Mesendoderm (in vitro differentiated cells): ENCODE measurements around the gene ARHGAP5.
"Not testable (repeated sequence)": the region's sequence is repeated elsewhere in the genome, so short reads cannot be mapped to it uniquely, and the experiment has no call there.

Source experiments
- DNase-seq: peaks from one replicate; pipeline ENCODE4 v3.0.0; 2013
- H2AK5ac ChIP-seq: 2 replicates; pipeline ENCODE4 v1.6.1; 2013; ENCODE audit warnings: low read length, inconsistent platforms
- H2BK120ac ChIP-seq: 2 replicates; pipeline ENCODE4 v1.6.1; 2013; ENCODE audit warnings: low read depth, mild to moderate bottlenecking, low read length, moderate library complexity, mixed read lengths
- H2BK15ac ChIP-seq: replicated peaks from 2 replicates; pipeline ENCODE4 v1.6.1; 2013; ENCODE audit warnings: low read depth, mild to moderate bottlenecking, moderate library complexity
- H2BK5ac ChIP-seq: 2 replicates; pipeline ENCODE4 v1.6.1; 2013; ENCODE audit warnings: low read length, inconsistent platforms
- H3K18ac ChIP-seq: 2 replicates; pipeline ENCODE4 v1.6.1; 2013; ENCODE audit warnings: mild to moderate bottlenecking, low read length, mixed read lengths
- H3K23ac ChIP-seq: one replicate; pipeline ENCODE4 v1.6.1; 2013; ENCODE audit warnings: low read length
- H3K27ac ChIP-seq: 2 replicates; pipeline ENCODE4 v1.5.1; 2013; ENCODE audit warnings: low read depth, mild to moderate bottlenecking, inconsistent platforms, low read length, moderate library complexity
- H3K27me3 ChIP-seq: 2 replicates; pipeline ENCODE4 v1.6.1; 2013; ENCODE audit warnings: low read length, control low read depth, mild to moderate bottlenecking, inconsistent platforms; ENCODE audit not compliant: insufficient read depth, poor library complexity
- H3K36me3 ChIP-seq: 2 replicates; pipeline ENCODE4 v1.6.1; 2013; ENCODE audit warnings: low read length, inconsistent platforms; ENCODE audit not compliant: control insufficient read depth, insufficient read depth
- H3K4ac ChIP-seq: one replicate; pipeline ENCODE4 v1.6.1; 2013; ENCODE audit warnings: low read depth, mild to moderate bottlenecking, low read length, moderate library complexity
- H3K4me1 ChIP-seq: 2 replicates; pipeline ENCODE4 v1.6.1; 2013; ENCODE audit warnings: low read depth, low read length, inconsistent platforms; ENCODE audit not compliant: control insufficient read depth
- H3K4me2 ChIP-seq: 2 replicates; pipeline ENCODE4 v1.6.1; 2013; ENCODE audit warnings: low read length
- H3K4me3 ChIP-seq: 2 replicates; pipeline ENCODE4 v1.5.1; 2013; ENCODE audit warnings: mild to moderate bottlenecking, low read length
- H3K56ac ChIP-seq: one replicate; pipeline ENCODE4 v1.6.1; 2013; ENCODE audit warnings: low read length
- H3K79me1 ChIP-seq: 2 replicates; pipeline ENCODE4 v1.6.1; 2013; ENCODE audit warnings: low read length, inconsistent platforms
- H3K79me2 ChIP-seq: 2 replicates; pipeline ENCODE4 v1.6.1; 2013; ENCODE audit warnings: mild to moderate bottlenecking, low read length; ENCODE audit not compliant: control insufficient read depth, insufficient read depth
- H3K9ac ChIP-seq: 2 replicates; pipeline ENCODE4 v1.6.1; 2013; ENCODE audit warnings: low read length, inconsistent platforms
- H4K5ac ChIP-seq: one replicate; pipeline ENCODE4 v1.6.1; 2013; ENCODE audit warnings: low read length
- H4K8ac ChIP-seq: one replicate; pipeline ENCODE4 v1.6.1; 2013; ENCODE audit warnings: low read depth, mild to moderate bottlenecking, control low read depth, low read length, moderate library complexity
- WGBS: extraction: QIAGEN DNeasy Blood & Tissue Kit; methylation state at CpG from one replicate; pipeline ENCODE4 v1.1.7; 2013; ENCODE audit warnings: low lambda C conversion rate, missing lambda C conversion rate; ENCODE audit not compliant: insufficient coverage; ENCODE audit errors: extremely low coverage; 5-methylcytosine and 5-hydroxymethylcytosine counted together

Gene ARHGAP5

DNA sequence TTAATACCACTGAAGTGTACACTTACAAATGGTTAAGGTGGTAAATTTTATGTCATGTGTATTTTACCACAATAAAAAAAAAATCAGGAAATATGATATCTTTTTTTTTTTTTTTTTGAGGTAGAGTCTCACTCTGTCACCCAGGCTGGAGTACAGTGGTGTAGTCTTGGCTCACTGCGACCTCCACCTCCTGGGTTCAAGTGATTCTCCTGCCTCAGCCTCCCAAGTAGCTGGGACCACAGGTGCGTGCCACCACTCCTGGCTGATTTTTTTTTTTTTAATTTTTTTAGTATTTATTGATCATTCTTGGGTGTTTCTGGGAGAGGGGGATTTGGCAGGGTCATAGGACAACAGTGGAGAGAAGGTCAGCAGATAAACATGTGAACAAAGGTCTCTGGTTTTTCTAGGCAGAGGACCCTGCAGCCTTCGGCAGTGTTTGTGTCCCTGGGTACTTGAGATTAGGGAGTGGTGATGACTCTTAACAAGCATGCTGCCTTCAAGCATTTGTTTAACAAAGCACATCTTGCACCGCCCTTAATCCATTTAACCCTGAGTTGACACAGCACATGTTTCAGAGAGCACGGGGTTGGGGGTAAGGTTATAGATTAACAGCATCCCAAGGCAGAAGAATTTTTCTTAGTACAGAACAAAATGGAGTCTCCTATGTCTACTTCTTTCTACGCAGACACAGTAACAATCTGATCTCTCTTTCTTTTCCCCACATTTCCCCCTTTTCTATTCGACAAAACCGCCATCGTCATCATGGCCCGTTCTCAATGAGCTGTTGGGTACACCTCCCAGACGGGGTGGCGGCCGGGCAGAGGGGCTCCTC is 50.0 kb downstream of the ARHGAP5 start:
- not testable (repeated sequence) for H3K36me3 ChIP-seq, H2AK5ac ChIP-seq, H3K4me1 ChIP-seq, H3K27ac ChIP-seq, H3K4ac ChIP-seq, H3K9ac ChIP-seq, H3K27me3 ChIP-seq, H3K23ac ChIP-seq, H4K5ac ChIP-seq, H3K4me3 ChIP-seq, DNase-seq, H2BK15ac ChIP-seq, H2BK120ac ChIP-seq, H3K79me1 ChIP-seq, H4K8ac ChIP-seq, H3K56ac ChIP-seq, H3K18ac ChIP-seq, H3K79me2 ChIP-seq, H3K4me2 ChIP-seq, H2BK5ac ChIP-seq
- no CpG with 5 or more reads among the region's 13 CpGs for WGBS

DNA sequence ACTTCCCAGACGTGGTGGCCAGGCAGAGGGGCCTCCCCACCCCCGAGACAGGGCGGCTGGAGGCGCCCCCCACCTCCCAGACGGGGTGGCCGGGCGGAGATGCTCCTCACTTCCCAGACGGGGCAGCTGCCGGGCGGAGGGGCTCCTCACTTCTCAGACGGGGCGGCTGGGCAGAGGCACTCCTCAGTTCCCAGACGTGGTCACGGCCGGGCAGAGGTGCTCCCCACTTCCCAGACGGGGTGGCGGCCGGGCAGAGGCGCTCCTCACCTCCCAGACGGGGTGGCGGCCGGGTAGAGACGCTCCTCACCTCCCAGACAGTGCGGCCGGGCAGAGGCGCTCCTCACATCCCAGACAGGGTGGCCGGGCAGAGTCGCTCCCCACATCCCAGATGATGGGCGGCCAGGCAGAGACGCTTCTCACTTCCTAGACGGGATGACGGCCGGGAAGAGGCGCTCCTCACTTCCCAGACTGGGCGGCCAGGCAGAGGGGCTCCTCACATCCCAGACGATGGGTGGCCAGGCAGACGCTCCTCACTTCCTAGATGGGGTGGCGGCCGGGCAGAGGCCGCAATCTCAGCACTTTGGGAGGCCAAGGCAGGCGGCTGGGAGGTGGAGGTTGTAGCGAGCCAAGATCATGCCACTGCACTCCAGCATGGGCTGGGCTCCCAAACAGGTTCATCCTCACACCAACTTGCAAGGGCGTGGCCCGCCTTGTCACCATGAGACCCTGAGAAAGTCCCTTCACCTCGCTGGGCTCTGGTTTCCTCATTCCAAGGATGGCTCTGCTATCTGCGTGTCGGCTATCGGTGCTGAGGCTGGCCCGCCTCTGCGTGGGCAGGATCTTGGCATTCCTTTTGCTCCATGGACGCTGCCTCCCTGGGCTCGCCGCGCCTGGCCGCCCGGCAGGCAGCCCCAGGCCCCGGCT is 50.9 kb downstream of the ARHGAP5 start:
- H3K27ac ChIP-seq: not testable (repeated sequence)

GRCh38 chr14:32128703-32129102 is 51.6 kb downstream of the ARHGAP5 start:
- Histone ChIP-seq H3K79me2 (peaks cover 6% of the 10 kb centered on the region), H2BK15ac (no peak overlapping the region), H3K18ac (no peak overlapping the region), H2AK5ac (no peak overlapping the region), H4K5ac (no peak overlapping the region), H3K56ac (no peak overlapping the region), H3K27ac (no peak overlapping the region), H3K4me1 (no peaks in the 10 kb centered on the region), H3K4ac (no peak overlapping the region), H4K8ac (no peak overlapping the region), H3K36me3 (no peaks in the 10 kb centered on the region), H3K27me3 (no peaks in the 10 kb centered on the region), H3K79me1 (peaks cover 7% of the 10 kb centered on the region), H2BK5ac (no peak overlapping the region), H3K4me2 (no peak overlapping the region), H3K4me3 (no peak overlapping the region), H2BK120ac (no peak overlapping the region), H3K9ac (no peak overlapping the region), H3K23ac (no peak overlapping the region)
- no CpG with 5 or more reads among the region's 1 CpG for WGBS
- no peak for DNase-seq

More for the DNA sequence above, 50.9 kb downstream of the ARHGAP5 start:
- not testable (repeated sequence) for H2BK120ac ChIP-seq, H3K23ac ChIP-seq, H2BK15ac ChIP-seq, H2BK5ac ChIP-seq, H3K4me2 ChIP-seq, H3K4ac ChIP-seq, H2AK5ac ChIP-seq, H3K36me3 ChIP-seq, H3K9ac ChIP-seq, H3K79me2 ChIP-seq, H3K27me3 ChIP-seq, DNase-seq, H3K4me3 ChIP-seq, H4K8ac ChIP-seq, H3K4me1 ChIP-seq, H3K18ac ChIP-seq, H3K56ac ChIP-seq, H4K5ac ChIP-seq, H3K79me1 ChIP-seq
- WGBS: no CpG with 5 or more reads among the region's 57 CpGs

DNA sequence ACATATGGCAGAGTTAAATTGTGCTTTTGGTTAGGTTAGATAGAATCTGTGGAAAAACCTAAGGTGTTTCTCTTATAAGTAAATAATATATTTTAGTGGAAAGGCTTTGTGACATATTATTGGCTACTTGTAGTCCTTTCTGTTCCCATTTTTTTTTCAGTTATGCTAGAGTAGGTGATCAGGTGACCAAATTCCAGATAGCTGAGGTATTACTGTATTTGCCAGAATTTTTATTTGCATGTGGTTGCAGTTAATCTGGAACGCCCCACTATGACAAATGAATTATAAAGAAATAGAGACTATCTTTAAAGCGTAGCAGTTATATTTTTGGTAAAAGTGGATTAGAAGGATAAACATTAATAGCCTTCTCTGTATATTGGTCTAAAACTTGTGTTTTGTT is 52.0 kb downstream of the ARHGAP5 start:
- H2BK120ac ChIP-seq: no peak overlapping the region
- no peak overlapping the region for H3K4me2 ChIP-seq
- H3K4me1 ChIP-seq: no peaks in the 10 kb centered on the region
- no peak overlapping the region for H2BK15ac ChIP-seq
- H2BK5ac ChIP-seq: no peak overlapping the region
- peaks cover 4% of the 10 kb centered on the region for H3K79me1 ChIP-seq
- H2AK5ac ChIP-seq: no peak overlapping the region
- H4K5ac ChIP-seq: no peak overlapping the region
- H3K9ac ChIP-seq: no peak overlapping the region
- H4K8ac ChIP-seq: no peak overlapping the region
- no peak overlapping the region for H3K18ac ChIP-seq
- no peak overlapping the region for H3K56ac ChIP-seq
- no peaks in the 10 kb centered on the region for H3K27me3 ChIP-seq
- H3K27ac ChIP-seq: no peak overlapping the region
- H3K36me3 ChIP-seq: no peaks in the 10 kb centered on the region
- no peak for DNase-seq
- WGBS: no CpG with 5 or more reads among the region's 2 CpGs
- H3K4ac ChIP-seq: no peak overlapping the region
- H3K4me3 ChIP-seq: no peak overlapping the region
- no peak overlapping the region for H3K23ac ChIP-seq
- H3K79me2 ChIP-seq: peaks cover 3% of the 10 kb centered on the region

GRCh38 chr14:32131689-32132088 is 54.6 kb downstream of the ARHGAP5 start:
- not testable (repeated sequence) for H3K4me3 ChIP-seq, H3K18ac ChIP-seq, H3K27ac ChIP-seq, H3K56ac ChIP-seq, H3K4me1 ChIP-seq, H3K36me3 ChIP-seq, H2BK5ac ChIP-seq, H2BK120ac ChIP-seq, H3K4me2 ChIP-seq, H3K79me1 ChIP-seq, H2BK15ac ChIP-seq, H3K27me3 ChIP-seq, H3K4ac ChIP-seq, H3K9ac ChIP-seq, H4K5ac ChIP-seq, DNase-seq, H4K8ac ChIP-seq, H2AK5ac ChIP-seq, H3K79me2 ChIP-seq, H3K23ac ChIP-seq
- WGBS: no CpG with 5 or more reads among the region's 5 CpGs
